IMR-90 (cell line): ENCODE measurements around the gene RHBDF2. TPM values are rescaled to one million over a fixed set of nuclear protein-coding genes. Genes with fewer than 3 reads are reported as not detected.

Source experiments
- ATAC-seq: fragments of 200-7000 bp; cut with Tn5 transposase; 2 replicates; pipeline ENCODE4 v1.9.1; 2020; ENCODE audit warnings: low read depth, mild to moderate bottlenecking, moderate library complexity
- BruUV-seq: library from RNA; stranded (reverse); fragments of 400-500 nt; replicated peaks from 2 replicates; lab custom pipeline; 2021; lab: Mats Ljungman, UMichigan
- CTCF ChIA-PET: fragments of 300-600 bp; formaldehyde crosslinking; extraction: SDS; loops from one replicate; lab custom pipeline; 2021; ENCODE audit warnings: antibody characterized with exemption; lab: Yijun Ruan, JAX
- POLR2A ChIA-PET: fragments of 300-600 bp; sonication (Branson Sonifier 250); formaldehyde crosslinking; loops from one replicate; lab custom pipeline; 2022; ENCODE audit warnings: antibody characterized with exemption; ENCODE audit not compliant: unreplicated experiment; lab: Charles Lee
- DNase-seq: peaks from one replicate; pipeline ENCODE4 v3.0.0; 2013
- H2AFZ ChIP-seq: replicated peaks from 2 replicates; pipeline ENCODE3; 2013; ENCODE audit warnings: low read length, mild to moderate bottlenecking; ENCODE audit not compliant: poor library complexity
- H2AK5ac ChIP-seq: 2 replicates; pipeline ENCODE4 v1.6.1; 2013; ENCODE audit warnings: low read depth, low read length, inconsistent platforms
- H2AK9ac ChIP-seq: replicated peaks from 2 replicates; pipeline ENCODE3; 2013; ENCODE audit warnings: mild to moderate bottlenecking, low read depth, low read length, moderate library complexity; ENCODE audit not compliant: poor library complexity
- H2BK120ac ChIP-seq: 2 replicates; pipeline ENCODE4 v1.6.1; 2013; ENCODE audit warnings: low read depth, low read length, inconsistent platforms
- H2BK15ac ChIP-seq: 3 replicates; pipeline ENCODE4 v1.6.1; 2013; ENCODE audit warnings: low read depth, low read length, inconsistent platforms
- H2BK20ac ChIP-seq: 2 replicates; pipeline ENCODE4 v1.6.1; 2013; ENCODE audit warnings: low read depth, mild to moderate bottlenecking, inconsistent platforms, low read length, moderate library complexity
- H2BK5ac ChIP-seq: 2 replicates; pipeline ENCODE4 v1.6.1; 2013; ENCODE audit warnings: mild to moderate bottlenecking, low read depth, low read length, inconsistent platforms; ENCODE audit not compliant: poor library complexity, severe bottlenecking
- H3K14ac ChIP-seq: replicated peaks from 2 replicates; pipeline ENCODE4 v1.6.1; 2013; ENCODE audit warnings: low read depth, low read length, inconsistent platforms
- H3K18ac ChIP-seq: 2 replicates; pipeline ENCODE4 v1.6.1; 2013; ENCODE audit warnings: low read depth, low read length, control low read depth
- H3K23ac ChIP-seq: 2 replicates; pipeline ENCODE4 v1.6.1; 2013; ENCODE audit warnings: low read depth, low read length, inconsistent platforms
- H3K27ac ChIP-seq: 2 replicates; pipeline ENCODE4 v1.5.1; 2013; ENCODE audit warnings: mild to moderate bottlenecking, control low read depth, low read length; ENCODE audit not compliant: insufficient read depth
- H3K27me3 ChIP-seq: 2 replicates; pipeline ENCODE4 v1.6.1; 2013; ENCODE audit warnings: low read length; ENCODE audit not compliant: control insufficient read depth, insufficient read depth
- H3K36me3 ChIP-seq: 2 replicates; pipeline ENCODE4 v1.6.1; 2013; ENCODE audit warnings: low read length, mixed read lengths; ENCODE audit not compliant: control insufficient read depth, insufficient read depth
- H3K4ac ChIP-seq: 2 replicates; pipeline ENCODE4 v1.6.1; 2013; ENCODE audit warnings: low read depth, low read length, inconsistent platforms
- H3K4me1 ChIP-seq: 2 replicates; pipeline ENCODE4 v1.6.1; 2013; ENCODE audit warnings: low read length, mixed read lengths; ENCODE audit not compliant: control insufficient read depth, insufficient read depth
- H3K4me2 ChIP-seq: 2 replicates; pipeline ENCODE4 v1.6.1; 2013; ENCODE audit warnings: low read depth, mild to moderate bottlenecking, control low read depth, low read length, moderate library complexity
- H3K4me3 ChIP-seq: 2 replicates; pipeline ENCODE4 v1.5.1; 2013; ENCODE audit warnings: low read depth, mild to moderate bottlenecking, control low read depth, low read length, moderate library complexity; ENCODE audit not compliant: insufficient read depth
- H3K56ac ChIP-seq: 2 replicates; pipeline ENCODE4 v1.6.1; 2013; ENCODE audit warnings: low read length, inconsistent platforms; ENCODE audit not compliant: insufficient read depth; ENCODE audit errors: extremely low read depth
- H3K79me1 ChIP-seq, 2 experiments: 2 replicates each; pipeline ENCODE4 v1.6.1; 2013; ENCODE audit warnings: low read length in 2 of 2, inconsistent platforms in 1 of 2, low read depth in 1 of 2
- H3K9ac ChIP-seq: 2 replicates; pipeline ENCODE4 v1.6.1; 2013; ENCODE audit warnings: low read depth, low read length, control low read depth
- H3K9me1 ChIP-seq: 2 replicates; pipeline ENCODE4 v1.6.1; 2013; ENCODE audit warnings: low read length, inconsistent platforms; ENCODE audit not compliant: insufficient read depth
- H3K9me3 ChIP-seq: 2 replicates; pipeline ENCODE4 v1.6.1; 2013; ENCODE audit warnings: low read length; ENCODE audit not compliant: control insufficient read depth, insufficient read depth
- H4K20me1 ChIP-seq: 2 replicates; pipeline ENCODE4 v1.6.1; 2013; ENCODE audit warnings: low read length, inconsistent platforms; ENCODE audit not compliant: insufficient read depth
- H4K5ac ChIP-seq: 2 replicates; pipeline ENCODE4 v1.6.1; 2013; ENCODE audit warnings: mild to moderate bottlenecking, low read depth, low read length, control low read depth
- H4K8ac ChIP-seq, 2 experiments: 2 replicates each; pipeline ENCODE4 v1.6.1; 2013; ENCODE audit warnings: low read depth in 2 of 2, low read length in 2 of 2, control low read depth in 1 of 2, inconsistent platforms in 1 of 2
- H4K91ac ChIP-seq: 2 replicates; pipeline ENCODE4 v1.6.1; 2013; ENCODE audit warnings: low read depth, low read length, inconsistent platforms; ENCODE audit not compliant: insufficient read depth
- BHLHE40 ChIP-seq: fragments of 150-350 bp; IDR thresholded peaks from 2 replicates; pipeline ENCODE4 v1.6.1; 2016; ENCODE audit warnings: mild to moderate bottlenecking, low read depth, low read length
- CEBPB ChIP-seq: IDR thresholded peaks from 2 replicates; pipeline ENCODE4 v1.6.1; 2012; ENCODE audit warnings: low read depth, low read length, improper control_type of control experiment
- RAD21 ChIP-seq: IDR thresholded peaks from 2 replicates; pipeline ENCODE4 v1.6.1; 2012; ENCODE audit warnings: low read length, improper control_type of control experiment
- WGBS, 2 experiments: methylation state at CpG; one replicate each; pipeline versions ENCODE4 v1.1.5 to v1.1.7; 2013; ENCODE audit warnings: missing lambda C conversion rate in 2 of 2; ENCODE audit not compliant: insufficient read length in 1 of 2; ENCODE audit errors: extremely low coverage in 2 of 2; 5-methylcytosine and 5-hydroxymethylcytosine counted together
- dilution Hi-C: fragments of 300-500 bp; cut with HindIII; formaldehyde crosslinking; loops from one replicate; pipeline ENCODE4 v1.14.3; 2018; ENCODE audit warnings: low sequenced_read_pairs; ENCODE audit not compliant: unreplicated experiment
- in situ Hi-C: fragments of 300-500 bp; cut with MboI; formaldehyde crosslinking; loops from 3 replicates; pipeline ENCODE4 v1.14.3; 2019; ENCODE audit warnings: low sequenced_read_pairs, inconsistent platforms, mixed read lengths
- intact Hi-C: fragments of 100-400 bp; cut with micrococcal nuclease; formaldehyde crosslinking; loops from 2 replicates; pipeline ENCODE4 v1.10.0; 2022
- polyA plus RNA-seq, 3 experiments: library from polyadenylated mRNA; depleted of rRNA; stranded (reverse); fragments of >200 nt; gene quantifications; 2 replicates each; pipeline ENCODE4 v1.2.3, GENCODE V29; 2012; ENCODE audit warnings: low replicate concordance in 1 of 3
- total RNA-seq: library from RNA; depleted of rRNA; stranded (reverse); fragments of >200 nt; gene quantifications from 2 replicates; pipeline ENCODE4 v1.2.3, GENCODE V29; 2012

Gene RHBDF2
- total and polyA plus RNA-seq, 2 of the 4 experiments (the other 2 are of a cell fraction) = 1.3 to 8.3 TPM

- peaks cover 0 to 6% of the 10 kb centered on the region in 2 experiments; a peak in 1 of 4 replicates for H3K79me1 ChIP-seq
- DNase-seq (no peak), ATAC-seq (no peak)
- peaks cover 10% of the 10 kb centered on the region for H3K4me1 ChIP-seq
- TF ChIP-seq RAD21 = no peak
- no peak for TF ChIP-seq CEBPB
- no peak for TF ChIP-seq BHLHE40
- 0 out of 2 replicates have a peak overlapping the region, but pooled peaks have one; percentile 12 for H3K9ac ChIP-seq
- peak overlapping the region; percentile 55 for H2AK5ac ChIP-seq
- H3K18ac ChIP-seq = no peak overlapping the region
- peaks cover 11% of the 10 kb centered on the region for H3K9me1 ChIP-seq
- BruUV-seq = no TSS peak
- H3K4me2 ChIP-seq = peak overlapping the region; percentile 45
- H2AK9ac ChIP-seq = peak overlapping the region; percentile 48
- dilution Hi-C loops (no loop called here), in situ Hi-C loops (no loop called here), intact Hi-C loops (loop anchor here (10.0 kb wide), 1 partner anchor 528 kb away; no protein-coding TSS in a partner anchor)
- H3K14ac ChIP-seq = peak overlapping the region; percentile 40; the same call in 1 of the 2 replicates
- H4K8ac ChIP-seq = peak overlapping the region in 1 of 2 experiments; percentile 29; a peak in 1 of 4 replicates
- H4K5ac ChIP-seq = 0 out of 2 replicates have a peak overlapping the region, but pooled peaks have one; percentile 15
- H3K4me3 ChIP-seq = peak overlapping the region; percentile 46
- H2AFZ ChIP-seq = peak overlapping the region; percentile 82
- no peak overlapping the region for H3K56ac ChIP-seq
- no peak overlapping the region for H4K91ac ChIP-seq
- H3K9me3 ChIP-seq = no peaks in the 10 kb centered on the region
- H2BK5ac ChIP-seq = no peak overlapping the region
- CTCF ChIA-PET = interaction anchor here (1.1 kb wide), 1 partner anchor 9 kb away, joined by 3 read pairs; no protein-coding TSS in a partner anchor
- H3K27me3 ChIP-seq = peaks cover 2% of the 10 kb centered on the region; the same call in 1 of the 2 replicates
- POLR2A ChIA-PET = interaction anchor here (0.6 kb wide), 1 partner anchor 152 kb away, joined by 3 read pairs; no protein-coding TSS in a partner anchor
- peak overlapping the region; percentile 84 for H3K23ac ChIP-seq
- WGBS, 2 experiments = 53% methylated on average over 7 of the region's 25 CpGs; no CpG with 5 or more reads in 1 of the 2 experiments
- H4K20me1 ChIP-seq = no peaks in the 10 kb centered on the region
- peak overlapping the region; percentile 25; the same call in 1 of the 2 replicates for H3K4ac ChIP-seq
- no peak overlapping the region for H2BK20ac ChIP-seq
- H3K36me3 ChIP-seq = no peaks in the 10 kb centered on the region; the same call in 1 of the 2 replicates
- H2BK15ac ChIP-seq = peak overlapping the region; percentile 41; the same call in 1 of the 3 replicates
- H2BK120ac ChIP-seq = no peak overlapping the region
- H3K27ac ChIP-seq = no peak overlapping the region
Measured at GRCh38 chr17:76536511-76537287, 35.5 kb upstream of the RHBDF2 start.
